HG03280 (cell line): ENCODE data around the gene REST.
A peak's percentile ranks its signal among the peaks of the same experiment; 100 is the strongest.
"Not testable (repeated sequence)": the region's sequence is repeated elsewhere in the genome, so short reads cannot be mapped to it uniquely, and the experiment has no call there.

Experiments
- ATAC-seq: cut with Tn5 transposase; IDR thresholded peaks from one replicate; pipeline ENCODE4 v1.9.1; 2021; ENCODE audit warnings: mild to moderate bottlenecking, moderate library complexity; ENCODE audit not compliant: unreplicated experiment

The REST gene

GRCh38 chr4:56907489-56908205 lies at the start of gene REST:
Gene REST (plus strand): TSS chr4:56907900. CDS start chr4:56910639, 2,739 bp downstream.
- peak; percentile 57 for ATAC-seq

- ATAC-seq: no peak
Observed at GRCh38 chr4:56859841-56860240, 47.9 kb upstream of the REST start.

GRCh38 chr4:56860781-56861180 lies 46.9 kb upstream of the REST start:
- ATAC-seq: no peak

GRCh38 chr4:56861360-56861759 lies 46.3 kb upstream of the REST start:
- no peak for ATAC-seq

GRCh38 chr4:56863441-56864139 lies 44.1 kb upstream of the REST start:
- no peak for ATAC-seq

GRCh38 chr4:56870946-56871345 lies 36.8 kb upstream of the REST start:
- ATAC-seq: no peak

GRCh38 chr4:56871371-56871866 lies 36.3 kb upstream of the REST start:
- ATAC-seq: no peak

GRCh38 chr4:56874166-56874565 lies 33.5 kb upstream of the REST start:
- ATAC-seq: no peak

GRCh38 chr4:56874923-56875322 lies 32.8 kb upstream of the REST start:
- ATAC-seq: no peak

GRCh38 chr4:56876264-56876663 lies 31.4 kb upstream of the REST start:
- no peak for ATAC-seq

- ATAC-seq: no peak
Observed at GRCh38 chr4:56879996-56880395, 27.7 kb upstream of the REST start.

GRCh38 chr4:56880572-56880971 lies 27.1 kb upstream of the REST start:
- no peak for ATAC-seq

GRCh38 chr4:56884511-56884910 lies 23.2 kb upstream of the REST start:
- not testable (repeated sequence) for ATAC-seq

- no peak for ATAC-seq
Observed at GRCh38 chr4:56892691-56893090, 15.0 kb upstream of the REST start.

- ATAC-seq: not testable (repeated sequence)
Observed at GRCh38 chr4:56897842-56898241, 9.9 kb upstream of the REST start.

GRCh38 chr4:56900186-56900585 lies 7.5 kb upstream of the REST start:
- ATAC-seq: not testable (repeated sequence)

GRCh38 chr4:56902703-56903102 lies 5.0 kb upstream of the REST start:
- ATAC-seq: no peak

GRCh38 chr4:56905796-56906195 lies 1.9 kb upstream of the REST start:
- no peak for ATAC-seq

GRCh38 chr4:56906489-56907393 lies 959 bp upstream of the REST start:
- ATAC-seq: no peak

- peak; percentile 59 for ATAC-seq
Observed at GRCh38 chr4:56908206-56909085, 746 bp downstream of the REST start.
